RWPE2 (cell line): ENCODE data around the gene NEK2.

Source experiments
- ATAC-seq: fragments of 200-7000 bp; cut with Tn5 transposase; 3 replicates; pipeline ENCODE4 v1.9.1; 2021; ENCODE audit warnings: low read depth
- DNase-seq: peaks from one replicate; pipeline ENCODE4 v3.0.0-alpha.2; 2020; ENCODE audit warnings: low spot score
- H3K27ac ChIP-seq: fragments of 450-650 bp; 2 replicates; pipeline ENCODE4 v1.5.1; 2017; ENCODE audit warnings: mild to moderate bottlenecking; ENCODE audit not compliant: poor library complexity, severe bottlenecking
- H3K27me3 ChIP-seq: fragments of 250-450 bp; sonication (Bioruptor Pico); 2 replicates; pipeline ENCODE4 v1.5.1; 2021; ENCODE audit warnings: mild to moderate bottlenecking, moderate library complexity; ENCODE audit not compliant: insufficient read depth, poor library complexity, severe bottlenecking
- H3K36me3 ChIP-seq: fragments of 250-450 bp; sonication (Bioruptor Pico); 2 replicates; pipeline ENCODE4 v1.5.1; 2020; ENCODE audit warnings: low read depth, mild to moderate bottlenecking, moderate library complexity
- H3K4me1 ChIP-seq: fragments of 250-450 bp; sonication (Bioruptor Pico); 2 replicates; pipeline ENCODE4 v1.5.1; 2021; ENCODE audit warnings: mild to moderate bottlenecking, moderate library complexity; ENCODE audit not compliant: insufficient read depth, poor library complexity, severe bottlenecking
- H3K4me3 ChIP-seq: fragments of 250-450 bp; sonication (Bioruptor Pico); 2 replicates; pipeline ENCODE4 v1.5.1; 2021; ENCODE audit warnings: mild to moderate bottlenecking, moderate library complexity; ENCODE audit not compliant: severe bottlenecking
- H3K9me3 ChIP-seq: fragments of 250-450 bp; sonication (Bioruptor Pico); 2 replicates; pipeline ENCODE4 v1.5.1; 2021; ENCODE audit warnings: mild to moderate bottlenecking, moderate library complexity; ENCODE audit not compliant: severe bottlenecking
- CTCF ChIP-seq: fragments of 450-650 bp; IDR thresholded peaks from one replicate; pipeline ENCODE4 v1.5.1; 2017; ENCODE audit warnings: mild to moderate bottlenecking, moderate library complexity; ENCODE audit not compliant: poor library complexity, severe bottlenecking

NEK2 gene

DNA sequence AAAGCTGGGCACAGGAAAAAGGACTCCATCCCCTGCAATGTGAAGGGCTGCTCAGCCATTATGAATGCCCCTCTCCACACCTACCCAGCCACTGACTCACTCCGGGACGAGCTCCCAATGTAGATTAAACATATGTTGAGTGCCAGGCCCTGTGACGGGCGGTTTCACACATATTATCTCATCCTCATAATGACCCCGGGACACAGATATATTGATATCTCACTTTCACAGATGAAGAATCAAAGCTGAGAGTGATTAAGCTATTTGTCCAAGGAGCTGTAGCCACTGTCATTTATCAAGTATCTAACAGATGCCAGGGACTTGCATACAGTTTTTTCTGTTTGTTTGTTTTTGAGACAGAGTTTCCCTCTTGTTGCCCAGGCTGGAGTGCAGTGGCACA is 61.5 kb downstream of the NEK2 start:
- H3K4me1 ChIP-seq = no peaks in the 10 kb centered on the region

GRCh38 chr1:211613108-211613947 is 62.1 kb downstream of the NEK2 start:
- no peaks in the 10 kb centered on the region for H3K9me3 ChIP-seq
- H3K4me1 ChIP-seq = no peaks in the 10 kb centered on the region
- H3K27ac ChIP-seq = no peak overlapping the region
- DNase-seq = no peak
- H3K36me3 ChIP-seq = no peaks in the 10 kb centered on the region
- H3K27me3 ChIP-seq = no peaks in the 10 kb centered on the region
- H3K4me3 ChIP-seq = no peak overlapping the region
- no peak for TF ChIP-seq CTCF
- peak; percentile 73 for ATAC-seq

More for the DNA sequence above, 61.5 kb downstream of the NEK2 start:
- TF ChIP-seq CTCF = no peak
- ATAC-seq = no peak
- H3K27me3 ChIP-seq = no peaks in the 10 kb centered on the region
- no peaks in the 10 kb centered on the region for H3K36me3 ChIP-seq
- H3K4me3 ChIP-seq = no peak overlapping the region
- H3K9me3 ChIP-seq = no peaks in the 10 kb centered on the region
- no peak overlapping the region for H3K27ac ChIP-seq
- no peak for DNase-seq

DNA sequence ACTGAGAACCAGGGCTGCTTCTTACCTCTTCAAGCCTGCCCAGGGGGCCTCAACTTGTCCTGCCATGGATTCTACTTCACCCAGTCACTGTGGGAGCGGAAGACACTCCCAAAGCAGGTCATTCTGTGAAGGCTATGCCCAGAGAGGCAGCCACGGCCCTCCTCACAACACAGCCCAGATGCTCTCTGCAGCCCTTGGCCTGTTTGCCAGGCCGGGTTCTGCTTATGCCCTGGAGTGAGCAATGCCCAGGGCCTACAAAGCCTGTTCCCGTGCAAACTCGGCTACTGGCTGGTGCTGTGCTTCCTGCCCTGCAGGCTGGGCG is 62.7 kb downstream of the NEK2 start:
- ATAC-seq (no peak), DNase-seq (no peak)
- TF ChIP-seq CTCF = no peak

More for the DNA sequence above, 62.7 kb downstream of the NEK2 start:
- H3K9me3 ChIP-seq = no peaks in the 10 kb centered on the region
- H3K4me1 ChIP-seq = no peaks in the 10 kb centered on the region
- no peaks in the 10 kb centered on the region for H3K36me3 ChIP-seq
- no peak overlapping the region for H3K27ac ChIP-seq
- no peaks in the 10 kb centered on the region for H3K27me3 ChIP-seq
- H3K4me3 ChIP-seq = no peak overlapping the region
